ENCODE measurements around the gene ADAMTS13. TPM values are rescaled to one million over a fixed set of nuclear protein-coding genes. Genes with fewer than 3 reads are reported as not detected.

The ADAMTS13 gene
- 0.36 to 0.78 TPM (median 0.76 TPM) in 5 replicates for total RNA-seq (2022; extraction: Qiagen RNA extraction)

DNA sequence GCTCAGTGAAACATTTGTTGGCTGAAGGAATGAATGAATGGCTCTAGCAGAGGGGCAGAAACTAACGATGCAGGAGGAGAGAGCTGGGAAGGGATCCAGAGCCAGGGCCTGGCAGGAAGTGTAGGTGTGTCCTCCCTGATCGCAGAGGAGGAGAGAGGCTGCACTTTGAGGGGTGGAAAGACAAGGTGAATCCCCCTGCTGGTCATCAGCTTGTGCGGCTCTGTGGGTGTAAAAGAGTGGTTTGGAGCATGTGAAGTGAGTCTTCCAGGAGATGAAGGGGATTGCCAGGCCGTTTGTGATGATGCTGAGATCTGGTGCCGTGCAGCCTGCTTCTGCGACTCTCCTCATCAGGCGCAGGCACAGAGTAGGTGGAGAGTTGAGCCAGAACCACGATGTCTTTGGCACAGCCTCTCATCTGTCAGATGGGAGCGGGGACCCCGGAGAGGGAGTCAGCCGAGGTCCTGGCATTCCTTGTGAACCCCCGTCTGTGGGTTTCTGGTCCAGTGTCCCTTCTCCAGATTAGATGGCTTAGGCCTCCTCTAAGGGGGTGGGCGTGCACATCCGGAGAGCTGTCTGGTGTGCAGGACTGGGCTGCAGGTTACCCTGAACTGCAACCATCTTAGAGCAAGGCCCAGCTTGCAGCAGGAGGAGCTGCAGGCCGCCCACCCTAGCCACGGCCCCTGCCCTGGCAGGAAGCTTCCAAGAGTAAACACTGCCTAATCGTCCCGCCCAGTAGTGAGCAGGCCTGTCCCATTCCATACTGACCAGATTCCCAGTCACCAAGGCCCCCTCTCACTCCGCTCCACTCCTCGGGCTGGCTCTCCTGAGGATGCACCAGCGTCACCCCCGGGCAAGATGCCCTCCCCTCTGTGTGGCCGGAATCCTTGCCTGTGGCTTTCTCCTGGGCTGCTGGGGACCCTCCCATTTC, at the start of gene ADAMTS13:
TSS of gene ADAMTS13 (plus strand) at position 753 of the 928 bp plus-strand sequence. CDS start at position 830, 77 bp downstream.

GRCh38 chr9:133375724-133376654, 46.2 kb upstream of the ADAMTS13 start, which contains the start of the genes STKLD1 and SURF4:
STKLD1 (plus strand) TSS chr9:133376366; CDS start chr9:133376474, 108 bp downstream.
SURF4 (minus strand) TSS chr9:133376060; CDS start chr9:133375969, 91 bp downstream.

DNA sequence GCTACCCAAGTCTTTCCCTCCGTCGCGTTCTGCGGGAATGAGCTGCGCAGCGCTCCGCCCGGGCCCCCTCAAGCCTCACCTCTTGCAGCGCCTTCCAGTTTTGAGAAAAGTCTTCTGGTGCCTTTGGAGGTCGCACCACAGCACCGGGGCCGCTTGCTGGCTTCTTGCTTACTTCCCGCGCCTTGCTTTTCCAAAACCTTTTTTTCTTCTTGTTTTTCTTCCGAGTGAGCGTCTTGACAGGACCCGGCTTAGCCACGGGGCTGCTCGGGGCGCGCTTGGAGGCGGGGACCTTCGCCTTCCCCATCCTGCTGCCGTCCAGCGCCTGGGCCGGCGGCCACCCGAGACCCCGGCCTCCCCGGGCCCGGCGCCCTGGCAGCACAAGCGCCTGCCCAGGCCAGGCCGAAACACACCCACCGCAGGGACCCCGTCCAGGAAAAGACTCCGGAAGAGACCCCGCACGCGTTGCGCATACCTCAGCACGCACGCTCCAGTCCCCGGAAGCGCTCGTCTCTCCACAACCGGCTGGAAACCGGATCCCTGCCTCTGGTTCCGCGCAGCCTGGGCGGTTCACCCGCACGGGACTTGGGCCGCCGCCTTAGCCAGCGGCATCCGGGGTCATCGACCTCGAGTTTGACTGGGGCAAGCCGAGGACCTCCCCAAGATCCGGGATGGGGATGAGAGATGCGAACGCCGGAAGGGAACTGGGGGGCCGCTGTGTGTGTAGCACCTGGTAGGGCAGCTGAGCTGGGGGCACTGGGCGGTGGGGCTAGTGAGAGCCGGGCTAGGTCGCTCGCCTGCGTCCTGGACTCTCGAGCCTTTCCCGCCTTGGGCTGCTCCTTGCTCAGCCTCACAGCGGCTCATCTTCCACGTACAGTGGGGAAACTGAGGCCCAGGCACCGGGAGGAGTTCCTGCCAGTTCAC, 4.4 kb upstream of the ADAMTS13 start, which contains the start of gene REXO4:
TSS of gene REXO4 (minus strand) at position 470 of the 921 bp plus-strand sequence. CDS start at position 304, 166 bp downstream.

GRCh38 chr9:133459476-133460404, 37.6 kb downstream of the ADAMTS13 start, which contains the start of gene CACFD1:
CACFD1 (plus strand) TSS chr9:133459978; CDS start chr9:133460067, 89 bp downstream.

GRCh38 chr9:133478851-133479711, 56.9 kb downstream of the ADAMTS13 start, which contains the start of gene SLC2A6:
SLC2A6 (minus strand) TSS chr9:133479099; CDS start chr9:133479059, 40 bp downstream.

Other genes with a start within 250 kb of the ADAMTS13 start
- not detected in 5 replicates for gene OBP2B, start 213.1 kb upstream of the ADAMTS13 start, total RNA-seq (2022; extraction: Qiagen RNA extraction)
- not detected in 5 replicates for gene ABO, start 147.2 kb upstream of the ADAMTS13 start, total RNA-seq (2022; extraction: Qiagen RNA extraction)
- gene SURF6, start 86.2 kb upstream of the ADAMTS13 start, total RNA-seq (2022; extraction: Qiagen RNA extraction): 20.7 to 30.7 TPM (median 25.6 TPM) in 5 replicates
- gene MED22, start 74.2 kb upstream of the ADAMTS13 start, total RNA-seq (2022; extraction: Qiagen RNA extraction): 20.9 to 35.2 TPM (median 33.6 TPM) in 5 replicates
- gene RPL7A, start 74.1 kb upstream of the ADAMTS13 start, total RNA-seq (2022; extraction: Qiagen RNA extraction): 3,292 to 3,461 TPM (median 3,420 TPM) in 5 replicates
- gene SURF1, start 65.9 kb upstream of the ADAMTS13 start, total RNA-seq (2022; extraction: Qiagen RNA extraction): 36.2 to 49.0 TPM (median 43.1 TPM) in 5 replicates
- 44.5 to 60.0 TPM (median 47.0 TPM) in 5 replicates for gene SURF2, start 65.8 kb upstream of the ADAMTS13 start, total RNA-seq (2022; extraction: Qiagen RNA extraction)
- gene SURF4, start 46.3 kb upstream of the ADAMTS13 start, total RNA-seq (2022; extraction: Qiagen RNA extraction): 175 to 207 TPM (median 199 TPM) in 5 replicates
- 0.71 to 1.3 TPM (median 0.96 TPM) in 5 replicates for gene STKLD1, start 46.0 kb upstream of the ADAMTS13 start, total RNA-seq (2022; extraction: Qiagen RNA extraction)
- 34.5 to 39.9 TPM (median 37.4 TPM) in 5 replicates for gene REXO4, start 4.4 kb upstream of the ADAMTS13 start, total RNA-seq (2022; extraction: Qiagen RNA extraction)
- gene CACFD1, start 37.6 kb downstream of the ADAMTS13 start, total RNA-seq (2022; extraction: Qiagen RNA extraction): 2.8 to 4.9 TPM (median 4.9 TPM) in 5 replicates
- gene SLC2A6, start 56.7 kb downstream of the ADAMTS13 start, total RNA-seq (2022; extraction: Qiagen RNA extraction): 15.1 to 24.6 TPM (median 22.6 TPM) in 5 replicates
- gene MYMK, start 102.6 kb downstream of the ADAMTS13 start, total RNA-seq (2022; extraction: Qiagen RNA extraction): not detected in 5 replicates
- gene ADAMTSL2, start 112.3 kb downstream of the ADAMTS13 start, total RNA-seq (2022; extraction: Qiagen RNA extraction): not detected in 5 replicates
- not detected in 5 replicates for gene FAM163B, start 187.0 kb downstream of the ADAMTS13 start, total RNA-seq (2022; extraction: Qiagen RNA extraction)
- gene DBH, start 214.0 kb downstream of the ADAMTS13 start, total RNA-seq (2022; extraction: Qiagen RNA extraction): not detected in 5 replicates

All from A549 treated with CORT108297 at 1 μM for 4 hours (cell line).